Spleen (tissue), 7 donors: ENCODE results near the gene PBXIP1.

ENCODE experiments used
- CTCF ChIP-seq, 11 experiments: fragments of 200-600 bp in 7 of 11; fragments of 450-650 bp in 4 of 11; sonication (generic) in 4 of 11; IDR thresholded peaks in 8 of 11; conservative IDR thresholded peaks in 3 of 11; 1 replicate in 7 of 11; 2 replicates in 4 of 11; pipeline versions ENCODE4 v1.4.0 to v1.8.0; 2016 to 2021; ENCODE audit warnings: antibody characterized with exemption in 11 of 11, inconsistent platforms in 4 of 11, mild to moderate bottlenecking in 1 of 11
- POLR2A ChIP-seq, 3 donors: fragments of 450-650 bp; IDR thresholded peaks; one replicate each; pipeline ENCODE4 v1.5.1; 2017; ENCODE audit warnings: antibody characterized with exemption in 3 of 3, mild to moderate bottlenecking in 1 of 3
- donor health status: DM: no; HTN: no; CAD: no; lungs with moderate emphysema.
- donor health status: DM: no; HTN: no; CAD: no.
- donor health status: DM: no; HTN: no; CAD: no.

DNA sequence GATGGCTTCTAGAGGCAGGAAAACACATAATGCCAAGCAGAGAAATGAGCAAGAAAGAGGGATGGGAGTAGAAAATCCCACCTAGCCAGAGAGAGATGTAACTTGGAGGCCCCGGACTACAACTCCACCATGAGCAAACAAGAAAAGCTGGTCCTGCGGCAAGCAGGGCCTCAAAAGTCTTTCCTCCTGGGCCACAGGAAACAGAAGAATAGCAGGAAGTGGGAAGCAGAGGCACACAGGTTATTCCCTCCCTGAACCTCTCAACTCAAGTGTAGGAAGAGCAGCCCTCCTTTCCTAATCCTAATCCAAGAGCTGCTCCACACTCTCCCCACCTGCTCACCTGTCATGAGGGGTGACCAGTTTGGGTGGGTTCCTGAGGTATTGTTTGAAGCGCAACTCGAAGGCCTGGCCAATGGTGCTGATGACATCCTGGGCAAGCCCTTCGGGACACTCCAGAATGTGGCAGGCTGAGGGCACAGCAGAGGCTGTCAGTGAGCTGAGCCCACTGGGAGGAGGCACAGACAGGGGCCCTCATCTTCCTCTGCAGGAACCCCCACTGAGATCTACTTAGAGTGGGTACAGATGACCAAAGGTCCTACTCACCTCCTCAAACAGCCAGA, 11.5 kb upstream of the PBXIP1 start:
- TF ChIP-seq CTCF (IDR thresholded peaks at IDR 0.05 in 8 of 11, conservative IDR thresholded peaks at IDR 0.05 in 3 of 11) (no peak), POLR2A (IDR thresholded peaks at IDR 0.05) (no peak)
